ENCODE data around the gene CLTB.

CLTB gene

GRCh38 chr5:176401281-176402205 is 14.8 kb downstream of the CLTB start:
- no peak for DNase-seq

GRCh38 chr5:176400382-176401156 is 15.8 kb downstream of the CLTB start:
- DNase-seq = no peak

GRCh38 chr5:176397736-176398420 is 18.5 kb downstream of the CLTB start:
- DNase-seq = no peak

GRCh38 chr5:176396330-176396729 is 20.0 kb downstream of the CLTB start:
- no peak for DNase-seq

- DNase-seq = no peak
These were observed 21.3 kb downstream of the CLTB start for GRCh38 chr5:176394881-176395675.

- DNase-seq = no peak
These were observed 22.2 kb downstream of the CLTB start for GRCh38 chr5:176394096-176394495.

- DNase-seq = no peak
These were observed 23.8 kb downstream of the CLTB start for GRCh38 chr5:176392526-176392925.

- no peak for DNase-seq
These were observed 24.3 kb downstream of the CLTB start for GRCh38 chr5:176391999-176392398.

GRCh38 chr5:176391479-176391878 is 24.9 kb downstream of the CLTB start:
- no peak for DNase-seq

GRCh38 chr5:176389135-176390123 is 26.9 kb downstream of the CLTB start:
- DNase-seq = no peak

- DNase-seq = peak; percentile 97 to 99
These were observed 27.8 kb downstream of the CLTB start, which contains the start of the genes HIGD2A and NOP16 for GRCh38 chr5:176388444-176389134. HIGD2A (plus strand) TSS chr5:176388751; CDS start chr5:176388820, 69 bp downstream. NOP16 (minus strand) TSS chr5:176388598; CDS start chr5:176388539, 59 bp downstream.

GRCh38 chr5:176388003-176388443 is 28.3 kb downstream of the CLTB start:
- no peak for DNase-seq

- no peak for DNase-seq
These were observed 28.9 kb downstream of the CLTB start for GRCh38 chr5:176387384-176387925.

GRCh38 chr5:176386491-176386890 is 29.8 kb downstream of the CLTB start:
- DNase-seq = no peak

GRCh38 chr5:176384991-176385390 is 31.3 kb downstream of the CLTB start:
- DNase-seq = no peak

GRCh38 chr5:176384366-176384930 is 31.9 kb downstream of the CLTB start:
- no peak for DNase-seq

GRCh38 chr5:176383961-176384360 is 32.4 kb downstream of the CLTB start:
- DNase-seq = no peak

GRCh38 chr5:176383248-176383905 is 33.0 kb downstream of the CLTB start:
- no peak for DNase-seq

- DNase-seq = no peak
These were observed 33.6 kb downstream of the CLTB start for GRCh38 chr5:176382721-176383120.

Data from hippocampal formation (tissue), 2 donors.